Measurements from ENCODE around the gene FA2H.
A peak's percentile ranks its signal among the peaks of the same experiment; 100 is the strongest.

FA2H gene

GRCh38 chr16:74700438-74701225, 74.0 kb downstream of the FA2H start, which contains the start of gene MLKL:
MLKL (minus strand) TSS chr16:74700862; CDS start chr16:74695757, 5,105 bp downstream.
- CTCF ChIA-PET, result interaction anchor here (0.5 to 2.1 kb wide), 7 partner anchors 22 to 298 kb away, joined by 3 to 13 read pairs (median 4); partner anchors contain the start of gene ZNRF1
- no peak for TF ChIP-seq CTCF (conservative IDR thresholded peaks at IDR 0.05; ENCODE audit: low read depth)
- peak within 1 kb of the TSS; percentile 90 for H3K27ac ChIP-seq
- POLR2A ChIA-PET (ENCODE audit: low non-redundant PET), result no interaction called here
- DNase-seq (ENCODE audit: low spot score), result peak; percentile 41

GRCh38 chr16:74700116-74700437, 74.5 kb downstream of the FA2H start:
- TF ChIP-seq CTCF (conservative IDR thresholded peaks at IDR 0.05; ENCODE audit: low read depth), result no peak
- POLR2A ChIA-PET (ENCODE audit: low non-redundant PET), result no interaction called here
- H3K27ac ChIP-seq, result peak overlapping the region; percentile 90
- peak; percentile 59 for DNase-seq (ENCODE audit: low spot score)
- CTCF ChIA-PET, result interaction anchor here (0.6 to 1.7 kb wide), 4 partner anchors 112 to 299 kb away, joined by 3 to 13 read pairs (median 7); partner anchors contain the start of gene ZNRF1

- ChIA-PET CTCF (interaction anchor here (0.6 to 1.7 kb wide), 3 partner anchors 113 to 163 kb away, joined by 3 to 13 read pairs (median 10); no protein-coding TSS in a partner anchor), POLR2A (ENCODE audit: low non-redundant PET) (interaction anchor here (0.6 kb wide), 1 partner anchor 411 kb away, joined by 3 read pairs; no protein-coding TSS in a partner anchor)
- no peak for TF ChIP-seq CTCF (conservative IDR thresholded peaks at IDR 0.05; ENCODE audit: low read depth)
- H3K27ac ChIP-seq, result peak overlapping the region; percentile 90
- DNase-seq (ENCODE audit: low spot score), result no peak
These were observed 75.0 kb downstream of the FA2H start for GRCh38 chr16:74699666-74700065.

GRCh38 chr16:74698222-74698621, 76.4 kb downstream of the FA2H start:
- ChIA-PET CTCF (interaction anchor here (0.6 kb wide), 1 partner anchor 1066 kb away, joined by 5 read pairs; no protein-coding TSS in a partner anchor), POLR2A (ENCODE audit: low non-redundant PET) (no interaction called here)
- peak; percentile 24 for DNase-seq (ENCODE audit: low spot score)
- no peak for TF ChIP-seq CTCF (conservative IDR thresholded peaks at IDR 0.05; ENCODE audit: low read depth)
- H3K27ac ChIP-seq, result peak overlapping the region; percentile 43

- no peak for TF ChIP-seq CTCF (conservative IDR thresholded peaks at IDR 0.05; ENCODE audit: low read depth)
- ChIA-PET POLR2A (ENCODE audit: low non-redundant PET) (no interaction called here), CTCF (interaction anchor here (0.6 to 1.5 kb wide), 4 partner anchors 30 to 167 kb away, joined by 3 to 6 read pairs (median 4); no protein-coding TSS in a partner anchor)
- peak; percentile 91 for DNase-seq (ENCODE audit: low spot score)
- H3K27ac ChIP-seq, result peak overlapping the region; percentile 53
These were observed 78.9 kb downstream of the FA2H start for GRCh38 chr16:74695450-74696422.
